GM19043 (cell line): ENCODE measurements around the gene TTC39C.
"Not testable (repeated sequence)": the region's sequence is repeated elsewhere in the genome, so short reads cannot be mapped to it uniquely, and the experiment has no call there.

Experiments
- ATAC-seq: cut with Tn5 transposase; IDR thresholded peaks from one replicate; pipeline ENCODE4 v1.9.1; 2021; ENCODE audit warnings: low read depth; ENCODE audit not compliant: unreplicated experiment

TTC39C gene

DNA sequence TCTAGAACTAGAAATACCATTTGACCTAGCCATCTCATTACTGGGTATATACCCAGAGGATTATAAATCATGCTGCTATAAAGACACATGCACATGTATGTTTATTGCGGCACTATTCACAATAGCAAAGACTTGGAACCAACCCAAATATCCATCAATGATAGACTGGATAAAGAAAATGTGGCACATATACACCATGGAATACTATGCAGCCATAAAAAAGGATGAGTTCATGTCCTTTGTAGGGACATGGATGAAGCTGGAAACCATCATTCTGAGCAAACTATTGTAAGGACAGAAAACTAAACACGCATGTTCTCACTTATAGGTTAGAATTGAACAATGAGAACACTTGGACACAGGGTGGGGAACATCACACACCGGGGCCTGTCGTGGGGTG lies 60.2 kb downstream of the TTC39C start:
- not testable (repeated sequence) for ATAC-seq

DNA sequence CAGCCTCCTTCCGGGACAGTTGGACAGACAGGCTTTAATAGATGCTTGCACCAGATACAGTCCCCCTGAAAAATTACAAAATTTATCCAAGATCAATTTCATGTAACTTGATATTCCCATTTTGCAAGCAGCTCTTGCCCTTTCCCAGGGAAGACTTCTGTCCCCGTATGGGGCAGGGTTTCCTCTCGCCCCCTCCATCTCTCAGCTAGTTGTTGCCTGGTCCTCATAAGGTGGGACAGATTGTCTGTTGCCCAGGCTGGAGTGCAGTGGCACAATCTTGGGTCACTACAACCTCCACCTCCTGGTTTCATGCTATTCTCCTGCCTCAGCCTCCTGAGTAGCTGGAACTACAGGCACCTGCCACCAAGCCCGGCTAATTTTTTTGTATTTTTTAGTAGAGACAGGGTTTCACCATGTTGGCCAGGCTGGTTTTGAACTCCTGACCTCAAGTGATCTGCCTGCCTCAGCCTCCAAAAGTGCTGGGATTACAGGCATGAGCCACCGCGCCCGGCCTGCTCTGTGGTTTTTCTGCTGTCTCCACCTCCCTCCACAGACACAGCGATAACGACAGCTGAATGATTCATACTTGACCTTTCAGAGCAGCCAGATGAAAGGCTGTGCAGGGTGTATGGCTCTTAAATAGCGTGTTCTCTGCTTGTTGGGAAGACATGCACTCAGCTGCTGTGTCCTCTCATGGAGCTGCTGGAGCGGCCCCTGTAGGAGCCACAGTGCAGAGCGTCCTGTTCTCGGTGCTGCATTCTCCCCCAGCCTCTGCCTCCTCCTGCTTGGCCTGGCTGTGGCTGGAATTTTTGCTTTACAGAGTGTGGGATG lies 61.4 kb downstream of the TTC39C start:
- peak; percentile 61 for ATAC-seq

DNA sequence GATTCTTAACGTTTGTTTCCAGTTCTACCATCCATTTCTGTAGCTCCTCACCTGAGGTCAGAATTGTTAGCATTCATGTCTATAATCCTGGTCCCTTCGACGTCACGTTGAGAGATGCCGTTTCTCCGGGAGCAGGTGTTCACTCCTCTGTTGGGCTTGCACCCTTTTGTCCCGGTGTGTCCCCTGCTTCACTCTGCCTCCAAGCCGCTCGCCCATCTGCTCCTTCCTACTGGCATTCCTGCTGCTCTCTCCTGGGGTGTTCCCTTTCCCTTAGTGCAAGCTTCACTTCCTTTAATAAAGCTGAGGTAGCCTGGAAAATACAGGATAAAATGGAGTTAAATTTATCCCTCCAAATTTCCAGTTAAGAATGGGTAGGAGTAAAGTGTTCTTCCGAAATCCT lies 62.4 kb downstream of the TTC39C start:
- ATAC-seq, result no peak

DNA sequence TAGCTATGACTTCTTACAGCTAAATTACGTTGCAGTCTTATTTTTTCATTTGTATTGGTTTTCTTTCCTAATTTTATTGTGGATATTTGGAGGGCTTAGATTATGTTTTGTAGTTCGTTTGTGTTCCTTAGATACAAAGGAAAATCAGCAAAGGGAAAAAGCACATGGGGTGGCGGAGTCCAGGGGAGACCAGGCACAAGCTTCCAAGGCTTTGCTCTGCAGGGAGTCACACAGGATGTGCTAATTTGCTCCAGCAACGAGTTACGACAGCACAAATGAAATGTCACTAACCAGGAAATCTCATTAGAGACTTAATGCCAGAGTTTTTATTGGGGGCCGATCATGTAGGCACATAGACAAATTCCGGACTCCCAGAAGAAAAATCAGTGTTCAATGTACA lies 63.8 kb downstream of the TTC39C start:
- no peak for ATAC-seq

DNA sequence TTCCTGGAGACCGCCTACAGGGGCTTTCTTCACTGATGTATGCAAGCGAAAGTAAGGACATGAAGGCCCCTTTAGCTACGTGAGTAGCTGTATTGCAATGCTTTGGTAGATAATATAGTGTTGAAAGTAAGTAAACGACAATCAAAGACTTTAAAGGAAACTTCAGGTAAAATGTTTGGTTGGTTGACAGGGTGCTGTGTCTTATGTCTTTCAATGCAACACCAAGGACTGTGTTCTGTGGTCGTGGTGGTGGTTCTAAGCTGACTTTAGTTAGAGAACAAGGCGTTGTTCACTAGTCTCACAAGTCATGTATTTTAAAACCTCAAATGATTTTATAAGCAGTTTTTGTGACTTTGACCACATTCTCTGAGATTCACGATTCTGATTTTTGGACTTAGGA lies 66.3 kb downstream of the TTC39C start:
- ATAC-seq, result no peak

DNA sequence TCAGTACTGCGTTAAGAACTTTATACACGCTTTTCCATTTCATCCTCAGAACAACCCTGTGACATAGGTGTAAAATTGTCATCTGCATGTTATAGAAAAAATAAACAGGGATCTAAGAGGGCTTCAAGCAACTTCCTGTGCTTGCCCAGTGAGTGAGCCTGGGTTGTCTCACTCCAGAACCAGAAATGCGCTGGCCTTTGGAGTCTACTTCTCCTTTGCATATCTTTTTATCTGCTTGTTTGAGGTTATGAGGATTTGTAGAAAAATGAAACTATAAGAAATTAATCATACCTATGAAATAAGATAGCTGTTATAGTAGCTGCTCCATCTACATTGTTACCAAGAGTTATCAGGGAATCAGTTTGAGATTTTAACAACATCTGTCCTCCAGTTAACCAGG lies 69.0 kb downstream of the TTC39C start:
- ATAC-seq, result no peak

DNA sequence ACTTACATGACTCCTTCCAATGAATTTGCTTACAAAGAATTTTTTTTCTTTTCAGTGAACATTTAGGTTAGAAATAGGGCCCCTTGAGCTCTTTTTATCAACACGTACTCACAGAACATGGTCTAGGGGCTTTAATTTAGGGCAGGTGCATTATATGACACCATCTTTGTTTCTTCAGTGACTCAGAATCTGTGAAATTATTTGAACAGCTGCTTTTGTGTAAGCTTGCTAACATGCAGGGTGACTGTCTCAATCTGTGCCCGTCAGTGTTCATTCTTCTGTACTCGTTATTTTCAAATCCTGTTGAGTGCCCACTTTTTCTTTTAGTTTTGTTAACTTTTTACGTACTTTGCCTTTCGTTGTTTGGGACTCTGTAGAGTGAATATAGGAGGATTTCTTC lies 71.5 kb downstream of the TTC39C start:
- no peak for ATAC-seq

DNA sequence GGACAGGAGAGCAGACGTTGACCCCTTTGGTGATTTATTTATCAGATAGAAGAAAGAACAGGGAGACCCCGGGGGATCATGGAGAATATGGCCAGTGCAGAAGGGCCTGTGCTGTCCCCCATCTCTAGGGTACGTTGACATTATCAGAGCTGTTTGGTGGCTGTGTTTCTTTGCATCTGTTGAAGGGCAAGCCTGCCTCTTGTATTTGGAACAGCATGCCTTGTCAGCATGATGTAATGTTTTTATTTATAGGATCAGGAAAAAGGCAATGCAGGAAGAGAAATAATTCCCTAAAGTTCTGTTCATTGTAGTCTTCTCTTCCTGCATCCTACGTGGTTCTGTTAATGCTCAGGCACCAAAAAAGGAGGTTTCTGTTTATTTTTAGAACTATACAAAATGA lies 74.5 kb downstream of the TTC39C start:
- no peak for ATAC-seq

DNA sequence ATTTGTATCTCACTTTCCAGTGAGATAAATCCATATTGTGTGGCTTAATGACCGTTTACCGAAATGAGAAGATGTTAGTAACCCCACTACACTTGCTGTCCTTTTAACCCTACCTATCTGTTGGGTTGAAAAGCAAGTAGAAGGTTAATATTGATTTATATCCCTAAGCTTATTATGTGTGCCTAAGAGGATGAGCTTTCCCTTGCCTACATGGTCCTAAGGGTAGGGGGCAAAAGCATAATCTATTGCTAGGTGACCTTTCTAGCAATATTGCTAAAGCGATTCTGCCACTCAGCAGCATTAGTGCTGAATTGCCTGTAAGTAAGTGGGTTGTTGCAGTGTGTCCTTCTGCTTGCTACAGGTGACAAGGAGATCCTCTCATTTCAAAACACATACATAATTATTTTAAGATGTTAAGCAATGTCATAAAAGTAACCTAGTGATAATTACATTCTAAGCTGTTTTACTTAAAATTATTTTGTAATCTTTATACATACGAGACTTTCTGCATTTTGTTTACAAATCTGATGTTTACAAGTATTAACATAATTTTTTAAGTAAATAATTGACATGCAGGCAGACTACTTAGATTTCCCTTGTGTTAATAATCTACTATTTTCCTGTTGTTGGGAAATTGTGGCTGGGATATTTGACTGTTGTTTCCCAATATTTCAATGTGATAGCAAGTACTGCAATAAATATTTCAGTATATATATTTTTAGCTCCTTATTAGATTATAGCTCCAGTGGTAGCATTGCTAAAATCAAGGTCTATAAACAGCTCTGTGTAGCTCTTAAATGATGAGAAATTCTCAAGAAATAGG lies 75.2 kb downstream of the TTC39C start:
- no peak for ATAC-seq

DNA sequence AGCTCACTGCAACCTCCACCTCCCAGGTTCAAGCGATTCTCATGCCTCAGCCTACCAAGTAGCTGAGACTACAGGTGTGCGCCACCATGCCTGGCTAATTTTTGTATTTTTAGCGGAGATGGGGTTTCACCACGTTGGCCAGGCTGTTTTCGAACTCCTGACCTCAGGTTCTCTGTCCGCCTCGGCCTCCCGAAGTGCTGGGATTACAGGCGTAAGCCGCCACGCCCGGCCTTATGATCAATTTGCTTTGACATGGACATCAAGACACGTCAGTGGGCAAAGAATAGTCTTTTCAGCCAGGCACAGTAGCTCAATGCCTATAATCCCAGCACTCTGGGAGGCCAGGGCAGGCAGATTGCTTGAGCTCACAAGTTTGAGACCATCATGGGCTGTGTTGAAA lies 76.3 kb downstream of the TTC39C start:
- ATAC-seq, result no peak

DNA sequence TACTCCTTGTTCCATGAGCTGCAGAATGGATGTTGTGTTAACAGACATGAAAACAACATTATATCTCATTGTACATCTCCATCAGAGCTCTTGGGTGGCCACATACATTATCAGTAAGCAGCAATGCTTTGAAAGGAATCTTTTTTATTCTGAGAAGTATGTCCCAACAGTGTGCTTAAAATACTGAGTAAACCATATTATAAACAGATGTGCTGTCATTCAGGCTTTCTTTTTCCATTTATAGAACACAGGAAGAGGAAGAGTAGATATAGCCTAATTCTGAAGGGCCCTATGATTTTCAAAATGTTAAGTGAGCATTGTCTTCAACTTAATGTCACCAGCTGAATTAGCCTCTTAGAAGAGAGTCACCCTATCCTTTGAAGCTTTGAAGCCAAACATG lies 80.0 kb downstream of the TTC39C start:
- no peak for ATAC-seq

DNA sequence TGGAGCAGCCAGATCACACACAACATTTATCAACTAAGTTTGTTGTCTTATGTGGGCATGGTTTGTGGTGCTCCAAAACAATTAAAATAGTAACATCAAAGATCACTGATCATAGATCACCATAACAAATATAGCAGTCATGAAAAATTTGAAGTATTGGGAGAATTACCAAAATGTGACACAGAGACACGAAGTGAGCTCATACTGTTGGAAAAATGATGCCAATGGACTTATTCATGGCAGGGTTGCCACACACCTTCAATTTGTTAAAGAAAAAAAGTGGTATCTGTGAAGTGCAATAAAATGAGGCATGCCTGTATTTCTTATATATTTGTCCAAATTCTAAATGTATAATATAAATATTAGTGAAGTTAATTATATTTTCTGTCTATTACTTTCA lies 81.4 kb downstream of the TTC39C start:
- no peak for ATAC-seq

DNA sequence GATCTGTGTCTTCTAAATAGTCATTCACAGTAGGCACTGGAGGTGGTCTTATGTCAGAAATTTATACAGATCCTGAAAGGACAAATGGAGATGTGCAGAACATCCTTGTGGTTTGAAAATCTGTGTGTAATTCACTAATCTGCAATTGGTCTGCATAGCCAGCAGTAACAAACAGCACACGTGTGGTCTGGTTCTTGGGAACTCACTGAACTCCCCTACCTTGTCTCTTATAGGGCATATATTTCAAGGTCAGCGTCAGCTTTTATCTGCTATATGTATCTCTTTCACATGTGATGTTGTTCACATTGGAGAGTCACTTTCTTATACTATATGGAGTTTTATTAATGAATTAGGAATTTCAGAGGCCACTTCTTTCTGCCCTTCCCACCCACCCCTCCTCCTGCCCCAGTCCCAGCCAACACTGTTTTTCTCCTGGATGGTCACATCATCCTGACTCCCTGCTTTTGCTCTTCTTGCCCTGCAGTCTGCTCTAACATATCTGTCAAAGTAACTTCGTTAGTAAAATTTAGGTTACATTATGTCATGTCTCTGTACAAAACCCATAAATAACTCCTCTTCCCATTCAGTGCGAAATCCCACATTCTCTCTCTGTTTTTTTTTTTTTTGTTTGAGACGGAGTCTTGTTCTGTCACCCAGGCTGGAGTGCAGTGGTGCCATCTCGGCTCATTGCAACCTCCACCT lies 88.9 kb downstream of the TTC39C start:
- ATAC-seq, result no peak

DNA sequence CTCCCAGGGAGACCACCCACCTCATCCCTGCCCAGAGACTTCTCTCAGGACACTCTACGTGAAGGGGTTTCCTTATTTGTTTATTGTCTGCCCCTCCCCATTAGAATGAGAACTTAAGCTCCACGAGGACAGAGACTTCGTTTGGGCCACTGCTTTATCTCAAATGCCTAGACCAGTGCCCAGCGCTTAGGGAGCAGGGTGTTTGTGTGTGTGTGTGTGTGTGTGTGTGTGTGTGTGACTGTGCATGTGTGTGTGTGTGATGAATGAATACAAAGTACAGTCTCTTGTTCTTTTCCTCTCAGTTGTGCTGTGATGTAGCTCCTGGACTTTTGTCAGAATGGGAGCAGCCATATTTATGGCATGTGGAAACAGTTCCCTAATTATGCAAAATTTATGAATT lies 89.9 kb downstream of the TTC39C start:
- ATAC-seq, result no peak

DNA sequence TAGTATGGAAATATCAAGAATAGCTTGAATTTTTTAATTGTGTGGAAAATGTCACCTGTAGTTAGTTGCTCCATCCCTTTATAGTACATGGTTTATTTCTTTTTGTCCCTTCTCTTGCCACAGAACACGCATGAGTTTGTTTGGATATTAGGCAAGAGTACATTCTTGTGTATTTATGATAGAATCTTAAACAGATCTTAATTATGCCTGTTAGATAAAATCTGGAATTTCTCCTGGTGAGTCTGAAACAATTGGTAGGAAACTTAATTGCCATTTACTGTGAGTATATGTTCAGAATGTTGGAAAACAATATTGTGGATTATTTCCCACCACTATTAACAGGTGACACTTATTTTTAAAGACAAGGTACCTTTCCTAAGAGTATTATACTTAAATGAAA lies 94.1 kb downstream of the TTC39C start:
- no peak for ATAC-seq

DNA sequence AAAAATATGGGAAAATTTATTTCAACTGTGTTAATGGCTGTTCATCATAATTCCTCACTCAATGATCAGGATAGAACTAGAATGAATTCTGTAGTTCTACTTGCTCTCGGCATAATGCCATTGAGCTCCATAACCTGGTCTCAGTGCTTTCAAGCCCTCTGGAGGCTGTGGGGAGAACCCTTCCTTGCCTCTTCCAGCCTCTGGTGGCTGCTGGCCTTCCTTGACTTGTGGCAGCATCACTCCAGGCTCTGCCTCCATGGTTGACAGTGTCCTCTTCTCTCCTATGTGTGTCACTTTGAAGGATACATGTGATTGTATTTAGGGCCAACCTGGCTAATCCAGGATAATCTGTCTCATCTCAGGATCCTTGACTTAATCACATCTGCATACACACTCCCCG lies 97.4 kb downstream of the TTC39C start:
- no peak for ATAC-seq

DNA sequence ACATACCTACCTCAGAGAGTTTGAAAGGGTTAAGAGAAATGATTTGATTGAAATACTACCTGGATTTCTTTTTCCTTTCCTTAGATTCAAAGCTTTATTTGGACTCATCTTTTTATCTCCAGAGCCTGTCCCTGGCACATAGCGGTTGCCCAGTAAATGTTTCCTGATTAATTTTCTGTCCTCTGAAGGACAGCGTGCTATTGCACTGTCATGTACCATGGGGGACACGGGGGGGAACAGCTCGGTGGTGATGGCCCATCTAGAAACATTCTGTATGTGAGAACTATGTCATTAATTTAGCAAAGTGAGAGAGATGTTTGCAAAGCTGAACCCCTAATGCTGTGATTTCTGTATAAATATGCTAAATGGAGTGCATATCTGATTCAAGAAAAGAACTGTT lies 97.9 kb downstream of the TTC39C start:
- ATAC-seq, result no peak

DNA sequence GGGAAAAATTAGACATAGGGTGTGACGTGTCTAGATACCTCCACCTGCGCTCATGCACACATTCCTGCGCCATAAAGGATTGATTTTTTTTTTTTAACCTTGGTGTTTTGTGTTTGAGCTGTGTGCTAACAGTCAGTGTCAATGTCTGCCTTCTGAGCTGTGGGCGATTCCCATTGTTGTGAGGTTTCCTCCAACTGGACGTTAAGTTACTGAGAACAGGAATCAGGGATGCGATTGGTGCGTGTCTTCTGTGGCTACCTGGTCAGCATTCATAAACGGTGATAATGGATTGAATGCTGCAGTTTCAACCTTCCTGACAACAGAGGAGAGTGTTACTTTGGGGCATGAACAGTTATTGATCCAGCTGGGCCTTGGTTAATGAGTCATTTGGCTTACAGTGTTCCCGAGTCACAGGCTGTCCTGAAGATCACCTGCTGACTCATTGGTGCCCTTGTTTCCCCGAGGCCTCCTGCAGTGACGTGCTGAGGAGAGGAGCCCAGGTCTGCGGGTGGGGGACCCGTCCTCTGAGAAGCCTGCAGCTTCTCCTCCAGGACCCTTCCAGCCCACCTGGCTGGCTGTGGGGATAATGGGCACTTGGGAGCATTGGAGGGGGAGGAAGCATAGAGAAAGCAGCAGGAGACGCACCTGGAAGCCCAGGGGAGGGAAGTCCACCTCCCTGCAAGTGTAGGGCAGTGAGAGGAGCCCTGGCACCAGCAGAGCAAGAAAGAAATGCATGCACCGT lies 98.5 kb downstream of the TTC39C start:
- ATAC-seq, result no peak

DNA sequence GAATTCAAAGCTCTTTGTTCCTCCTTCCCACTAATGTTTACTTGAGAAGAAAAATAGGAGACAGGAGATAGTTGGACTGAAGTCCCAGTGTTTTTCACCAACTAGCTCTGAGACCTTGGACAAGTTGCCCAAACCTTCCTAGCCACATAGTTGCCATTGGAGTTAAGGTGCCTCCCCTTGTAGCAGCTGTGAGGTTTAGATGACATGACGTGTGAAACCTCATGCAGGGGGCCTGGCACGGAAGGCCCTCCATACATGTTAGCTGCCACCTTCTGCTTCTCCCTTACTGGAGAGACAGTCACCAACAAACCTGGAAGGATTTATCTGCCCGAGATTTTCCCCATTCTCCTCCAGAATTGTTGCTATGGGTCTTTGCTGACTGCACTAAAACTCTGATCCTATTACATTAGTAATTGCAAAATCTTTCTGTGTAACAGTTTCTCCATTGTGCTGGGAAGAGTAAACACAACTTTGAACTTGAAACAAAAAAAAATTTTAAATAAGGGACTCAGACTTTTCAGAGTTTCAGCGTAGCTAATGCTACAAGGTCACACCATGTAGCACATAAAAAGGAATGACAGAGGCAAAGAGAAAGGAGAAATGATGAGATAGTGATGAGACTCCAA lies 100.5 kb downstream of the TTC39C start:
- no peak for ATAC-seq

DNA sequence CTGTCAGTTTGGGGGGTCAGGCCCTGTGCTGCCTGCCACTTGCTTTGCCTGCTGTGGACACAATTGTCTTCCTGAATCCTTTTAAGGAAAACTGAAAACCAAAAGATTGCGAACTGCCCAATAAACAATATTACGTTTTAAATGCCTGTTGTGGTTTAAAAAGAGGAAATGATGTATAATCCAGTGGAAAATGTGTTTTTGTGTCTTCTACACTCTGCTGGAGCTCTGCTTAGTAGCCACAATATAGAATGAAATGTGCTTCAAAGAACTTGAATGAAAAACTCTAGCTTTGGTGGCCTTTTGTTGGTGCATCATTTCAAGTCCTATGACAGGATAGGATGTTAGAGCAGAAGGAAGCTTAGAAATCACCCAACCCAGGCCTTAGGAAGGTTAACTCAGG lies 101.1 kb downstream of the TTC39C start:
- no peak for ATAC-seq
